ENCODE data around the gene DLG2.
"Not testable (repeated sequence)": the region's sequence is repeated elsewhere in the genome, so short reads cannot be mapped to it uniquely, and the experiment has no call there.

- TF ChIP-seq CTCF, POLR2A (IDR thresholded peaks at IDR 0.05): not testable (repeated sequence)
Observed at GRCh38 chr11:85606237-85606636, 20.9 kb downstream of the DLG2 start.

Measured in uterus (tissue), 2 donors.